Measurements from ENCODE around the gene TTC6. TPM values are rescaled to one million over a fixed set of nuclear protein-coding genes. Genes with fewer than 3 reads are reported as not detected.
"Not testable (repeated sequence)": the region's sequence is repeated elsewhere in the genome, so short reads cannot be mapped to it uniquely, and the experiment has no call there.

The TTC6 gene, protein sequence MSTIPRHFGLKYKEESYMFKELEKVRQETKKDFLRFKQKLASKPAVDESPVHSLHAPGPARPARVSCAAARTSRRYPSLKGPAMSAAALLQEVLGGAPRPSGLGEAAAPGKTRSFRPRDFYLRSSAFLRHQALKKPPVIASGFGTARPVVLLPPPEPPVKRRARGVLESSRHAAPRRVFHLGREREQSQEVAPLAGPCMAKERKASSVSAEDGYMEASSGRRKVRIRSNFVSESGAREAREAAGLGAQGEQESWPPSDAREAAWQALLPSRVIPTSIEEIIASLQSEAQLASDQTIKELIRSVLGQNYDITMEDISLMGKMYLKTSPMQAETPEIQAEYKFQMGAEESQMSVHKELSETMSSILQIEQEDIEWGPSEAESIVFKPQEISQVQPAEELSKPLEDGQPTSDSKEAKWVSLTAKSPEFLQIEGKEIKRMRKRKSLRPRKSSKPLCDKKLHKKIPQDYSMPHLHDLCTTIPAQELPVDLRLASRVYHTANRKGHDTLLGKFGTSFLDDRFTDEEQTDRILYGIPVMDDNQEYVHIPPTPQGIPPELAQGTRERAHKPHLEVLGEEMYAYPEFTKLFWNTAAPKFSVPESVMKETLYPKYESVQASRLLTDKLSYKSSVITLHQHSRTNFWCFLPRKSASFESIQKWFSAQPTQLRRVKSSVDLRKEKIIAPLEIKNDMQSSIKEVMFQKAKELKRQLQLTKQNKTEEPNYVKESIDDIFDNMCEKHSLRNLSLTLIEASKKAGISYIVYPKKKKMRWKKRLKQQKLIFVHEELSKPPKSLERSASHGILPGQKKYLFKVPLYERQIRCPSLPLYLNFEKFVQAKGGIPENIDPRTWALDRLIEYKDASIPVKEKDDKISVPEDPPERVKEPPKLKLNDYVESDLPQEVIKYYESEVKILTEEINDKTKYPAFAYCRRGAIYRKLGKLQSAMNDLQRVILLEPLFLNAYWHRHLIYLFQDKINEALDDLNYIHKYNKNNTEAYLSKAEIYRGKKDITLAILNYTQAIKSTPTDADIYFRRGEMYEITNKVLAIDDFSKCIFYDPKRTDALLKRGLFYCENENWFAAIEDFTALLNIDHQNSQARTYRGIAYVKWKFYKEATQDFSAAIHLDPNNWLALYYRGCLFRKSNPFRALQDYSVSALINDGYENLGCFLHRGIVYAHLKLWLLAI (N-terminal part only)
- total RNA-seq = 0.41 TPM

GRCh38 chr14:37594971-37595808 is at the start of gene TTC6, which contains the start of gene FOXA1:
TTC6 (plus strand) TSS chr14:37595629; CDS start chr14:37622065, 26,436 bp downstream.
FOXA1 (minus strand) TSS chr14:37595249; CDS start chr14:37594972, 277 bp downstream.
- FAIRE-seq (no peak), DNase-seq (ENCODE audit: low spot score in 2 of 2) (peak in 1 of 2 donors; percentile 69)

- DNase-seq (ENCODE audit: low spot score in 2 of 2) = no peak
- no peak for FAIRE-seq
Observed at GRCh38 chr14:37546621-37547447, 48.6 kb upstream of the TTC6 start.

GRCh38 chr14:37550511-37550910 is 44.9 kb upstream of the TTC6 start:
- FAIRE-seq (no peak), DNase-seq (ENCODE audit: low spot score in 2 of 2) (no peak)

- FAIRE-seq (peak; percentile 30), DNase-seq (ENCODE audit: low spot score in 2 of 2) (no peak)
Observed at GRCh38 chr14:37551119-37551518, 44.3 kb upstream of the TTC6 start.

- FAIRE-seq (no peak), DNase-seq (ENCODE audit: low spot score in 2 of 2) (no peak)
Observed at GRCh38 chr14:37553935-37554550, 41.4 kb upstream of the TTC6 start.

- not testable (repeated sequence) for FAIRE-seq; DNase-seq (ENCODE audit: low spot score in 2 of 2)
Observed at GRCh38 chr14:37555596-37555995, 39.8 kb upstream of the TTC6 start.

GRCh38 chr14:37558740-37559139 is 36.7 kb upstream of the TTC6 start:
- DNase-seq (ENCODE audit: low spot score in 2 of 2) (no peak), FAIRE-seq (no peak)

- FAIRE-seq (no peak), DNase-seq (ENCODE audit: low spot score in 2 of 2) (no peak)
Observed at GRCh38 chr14:37559386-37559785, 36.0 kb upstream of the TTC6 start.

GRCh38 chr14:37563189-37563588 is 32.2 kb upstream of the TTC6 start:
- FAIRE-seq (no peak), DNase-seq (ENCODE audit: low spot score in 2 of 2) (no peak)

DNA sequence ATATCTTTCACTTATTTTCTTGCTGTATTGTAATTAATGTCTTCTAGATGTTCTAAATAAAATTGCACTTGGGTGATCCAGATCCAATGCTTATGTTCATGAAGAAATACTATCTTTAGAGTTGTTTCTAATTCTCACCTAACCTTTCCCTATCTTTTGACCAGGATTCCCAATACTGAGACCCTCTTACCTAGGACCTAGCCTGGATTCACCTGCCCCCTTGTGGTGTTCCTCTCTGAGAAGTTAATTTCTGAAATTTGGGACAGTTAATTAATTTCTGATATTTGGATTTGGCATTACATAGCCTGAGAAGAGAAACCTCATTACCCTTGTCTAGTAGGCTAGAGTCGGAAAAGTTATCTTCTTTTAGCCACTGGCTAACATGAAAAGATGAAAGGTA is 29.9 kb upstream of the TTC6 start:
- DNase-seq (ENCODE audit: low spot score in 2 of 2) (no peak), FAIRE-seq (no peak)

DNA sequence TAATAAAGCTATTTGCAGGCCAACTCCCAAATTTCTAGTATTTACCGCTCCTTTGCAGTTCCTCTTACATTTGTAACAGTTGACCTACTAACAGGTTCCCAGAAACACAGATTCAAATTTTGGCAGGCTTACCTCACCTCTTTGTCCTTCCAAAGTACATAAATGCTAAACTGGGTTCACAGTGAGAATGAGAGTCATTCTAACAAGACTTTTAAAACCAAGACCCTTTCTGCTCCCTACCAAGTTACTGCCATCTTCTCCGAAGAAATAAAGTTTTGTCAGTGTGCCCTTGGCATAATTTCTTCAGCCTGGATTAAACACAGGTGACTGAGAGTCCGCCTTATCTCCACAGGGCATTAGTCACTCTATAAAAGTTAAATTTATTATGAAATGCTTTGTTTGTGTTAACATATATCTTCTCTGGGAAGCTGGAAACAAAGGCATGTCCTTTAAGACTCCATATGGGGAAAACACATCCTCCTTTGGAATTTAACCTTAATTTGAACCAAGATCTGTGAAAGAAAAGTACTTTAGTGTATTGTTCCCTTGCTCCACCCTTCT is 28.5 kb upstream of the TTC6 start:
- DNase-seq (ENCODE audit: low spot score in 2 of 2) (no peak), FAIRE-seq (no peak)

DNA sequence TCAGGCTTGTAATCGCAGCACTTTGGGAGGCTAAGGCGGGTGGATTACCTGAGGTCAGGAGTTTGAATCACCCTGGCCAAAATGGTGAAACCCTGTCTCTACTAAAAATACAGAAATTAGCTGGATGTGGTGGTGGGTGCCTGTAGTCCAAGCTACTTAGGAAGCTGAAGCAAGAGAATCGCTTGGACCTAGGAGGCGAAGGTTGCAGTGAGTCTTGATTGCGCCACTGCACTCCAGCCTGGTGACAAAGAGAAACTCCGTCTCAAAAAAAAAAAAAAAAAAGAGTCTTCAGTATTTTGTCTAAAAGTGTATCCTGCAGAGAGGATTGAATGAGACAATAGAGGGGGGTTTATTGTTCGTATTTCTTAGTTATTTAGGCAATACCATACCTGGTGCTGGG is 25.7 kb upstream of the TTC6 start:
- DNase-seq (ENCODE audit: low spot score in 2 of 2) (no peak), FAIRE-seq (no peak)

DNA sequence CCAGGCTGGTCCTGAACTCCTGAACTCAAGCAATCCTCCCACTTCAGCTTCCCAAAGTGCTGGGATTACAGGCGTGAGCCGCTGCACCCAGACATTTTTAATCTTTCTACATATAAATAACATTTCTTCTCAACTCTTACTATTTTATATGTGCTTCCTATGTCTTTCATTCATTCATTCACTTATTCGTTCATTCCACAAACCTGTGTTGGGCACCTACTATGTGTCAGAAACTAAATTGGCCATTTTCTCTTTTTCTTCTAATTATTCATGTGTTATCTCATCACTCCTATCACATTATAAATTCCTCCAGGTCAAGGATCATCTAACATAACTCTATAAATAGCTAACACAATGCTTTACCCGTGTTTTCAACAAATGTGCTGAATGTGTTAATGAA is 24.0 kb upstream of the TTC6 start:
- FAIRE-seq = no peak
- DNase-seq (ENCODE audit: low spot score in 2 of 2) = no peak

GRCh38 chr14:37573356-37573755 is 22.1 kb upstream of the TTC6 start:
- no peak for FAIRE-seq

GRCh38 chr14:37579274-37579673 is 16.2 kb upstream of the TTC6 start:
- no peak for FAIRE-seq
- DNase-seq (ENCODE audit: low spot score in 2 of 2) = no peak

More at GRCh38 chr14:37573356-37573755, 22.1 kb upstream of the TTC6 start:
- no peak for DNase-seq (ENCODE audit: low spot score in 2 of 2)

- no peak for FAIRE-seq
- DNase-seq (ENCODE audit: low spot score in 2 of 2) = no peak
Observed at GRCh38 chr14:37580146-37580545, 15.3 kb upstream of the TTC6 start.

DNA sequence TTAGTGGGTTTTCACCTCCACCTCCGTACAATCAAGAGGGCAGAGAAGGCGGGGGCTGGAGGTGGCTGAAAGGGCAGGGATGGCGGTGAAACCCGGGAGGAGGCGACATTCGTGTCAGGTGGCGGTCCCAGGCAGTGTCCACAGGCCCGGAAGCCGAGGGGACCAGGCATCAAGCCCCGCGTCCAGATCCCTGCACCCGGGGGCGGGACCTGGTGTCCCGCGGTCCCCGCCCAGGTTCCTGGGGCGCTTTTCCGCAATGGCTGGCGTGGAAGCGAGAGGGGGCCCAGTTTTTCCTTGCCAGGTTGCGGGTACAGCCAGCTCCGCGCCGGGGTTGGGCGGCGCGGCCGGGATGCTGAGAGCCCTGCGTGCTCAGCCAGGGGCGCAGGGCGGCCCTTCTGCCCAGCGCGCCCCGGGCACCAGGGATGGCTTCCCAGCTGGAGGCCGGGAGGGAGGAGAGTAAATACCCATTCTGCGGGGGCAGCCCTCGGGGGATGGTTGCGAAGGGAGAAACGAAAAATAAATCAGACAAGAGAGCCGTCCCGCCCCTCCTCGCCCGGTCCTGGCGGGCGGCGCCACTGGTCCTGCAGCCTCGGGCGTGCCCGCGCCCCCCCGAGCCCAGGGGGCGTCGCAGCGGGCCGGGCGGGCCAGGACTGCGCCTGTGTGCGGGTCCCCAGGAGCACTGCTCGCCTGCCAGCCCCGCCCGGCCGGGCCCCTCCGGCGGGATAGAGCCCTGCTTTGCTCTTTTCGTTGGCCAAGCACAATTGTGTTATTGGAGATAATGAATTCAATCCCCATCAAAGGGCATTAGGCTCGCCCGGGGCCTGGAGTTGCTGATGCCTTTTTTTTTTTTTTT is 11.8 kb upstream of the TTC6 start:
- FAIRE-seq = no peak
- DNase-seq (ENCODE audit: low spot score in 2 of 2) = peak in 1 of 2 donors; percentile 30

Data from frontal cortex (tissue), 4 donors.